HepG2 (cell line): Measurements from ENCODE around the gene LAPTM4A. TPM values are rescaled to one million over a fixed set of nuclear protein-coding genes. Genes with fewer than 3 reads are reported as not detected.

ENCODE experiments used
- ARID2 ChIP-seq: sonication (generic); formaldehyde crosslinking; IDR thresholded peaks from 2 replicates; pipeline ENCODE4 v1.8.1; 2022; ENCODE audit warnings: mild to moderate bottlenecking, missing genetic modification reagents, borderline replicate concordance
- KDM3A ChIP-seq: IDR thresholded peaks from 2 replicates; pipeline ENCODE4 v1.6.1; 2018; ENCODE audit warnings: low read depth, missing compliant biosample characterization
- LCORL ChIP-seq, 2 experiments: fragments of 450-650 bp in 1 of 2; sonication (generic) in 1 of 2; formaldehyde crosslinking in 1 of 2; IDR thresholded peaks; 2 replicates each; pipeline versions ENCODE4 v1.5.0 to v1.6.1; 2017 to 2020; ENCODE audit warnings: antibody characterized with exemption in 1 of 2, missing genetic modification reagents in 1 of 2
- SP1 ChIP-seq, 2 experiments: fragments of 450-650 bp in 1 of 2; sonication (generic) in 1 of 2; formaldehyde crosslinking in 1 of 2; IDR thresholded peaks; 2 replicates each; pipeline versions ENCODE4 v1.4.0 to v1.6.1; 2016 to 2020; ENCODE audit warnings: missing genetic modification reagents in 1 of 2
- SSRP1 ChIP-seq: IDR thresholded peaks from 2 replicates; pipeline ENCODE4 v1.6.1; 2016; ENCODE audit warnings: control low read depth
- ZNF160 ChIP-seq: sonication (generic); formaldehyde crosslinking; IDR thresholded peaks from 2 replicates; pipeline ENCODE4 v1.8.0; 2022; ENCODE audit warnings: mild to moderate bottlenecking, inconsistent platforms, missing genetic modification reagents
- ZNF383 ChIP-seq: sonication (generic); formaldehyde crosslinking; IDR thresholded peaks from 2 replicates; pipeline ENCODE4 v1.4.0; 2020; ENCODE audit warnings: missing genetic modification reagents, mild to moderate bottlenecking, borderline replicate concordance
- ZNF709 ChIP-seq: sonication (generic); formaldehyde crosslinking; IDR thresholded peaks from 2 replicates; pipeline ENCODE4 v1.5.0; 2020; ENCODE audit warnings: mild to moderate bottlenecking, missing genetic modification reagents
- ZNF772 ChIP-seq: sonication (generic); formaldehyde crosslinking; IDR thresholded peaks from 2 replicates; pipeline ENCODE4 v1.5.0; 2020; ENCODE audit warnings: mild to moderate bottlenecking, missing genetic modification reagents
- ZSCAN21 ChIP-seq: sonication (generic); formaldehyde crosslinking; IDR thresholded peaks from 2 replicates; pipeline ENCODE4 v1.8.0; 2022; ENCODE audit warnings: mild to moderate bottlenecking, missing genetic modification reagents, moderate library complexity, borderline replicate concordance
- polyA plus RNA-seq, 8 experiments: library from polyadenylated mRNA; depleted of rRNA in 3 of 8; stranded (reverse) in 7 of 8; unstranded in 1 of 8; fragments of >200 nt; fragmentation: Illumina TruSeq in 4 of 8; extraction: Trizol in 4 of 8; gene quantifications; 2 replicates each; pipeline versions ENCODE4 v1.2.1 to v1.2.3, GENCODE V29; 2011 to 2016; ENCODE audit warnings: low read depth in 4 of 8, missing spikeins in 1 of 8, mixed read lengths in 1 of 8; ENCODE audit not compliant: insufficient read depth in 1 of 8
- total RNA-seq, 5 experiments: library from RNA; depleted of rRNA; stranded (reverse); fragments of >200 nt; fragmentation: Illumina TruSeq; extraction: Trizol; gene quantifications; 2 replicates each; pipeline ENCODE4 v1.2.3, GENCODE V29; 2016; ENCODE audit warnings: low read depth in 1 of 5
- TF ChIP-seq, protein P1 (sequence below): sonication (generic); formaldehyde crosslinking; IDR thresholded peaks from one replicate; pipeline ENCODE4 v1.5.1; 2020; ENCODE audit warnings: mild to moderate bottlenecking, missing genetic modification reagents; ENCODE audit errors: not compliant biosample characterization
- TF ChIP-seq, protein P2 (sequence below): sonication (generic); formaldehyde crosslinking; IDR thresholded peaks from 2 replicates; pipeline ENCODE4 v1.4.0; 2020; ENCODE audit warnings: low read depth, mild to moderate bottlenecking, missing genetic modification reagents
- TF ChIP-seq, protein P3 (sequence below): sonication (generic); formaldehyde crosslinking; IDR thresholded peaks from 2 replicates; pipeline ENCODE4 v1.4.0; 2020; ENCODE audit warnings: mild to moderate bottlenecking, low read depth, missing genetic modification reagents
- TF ChIP-seq, protein P4 (sequence below): sonication (generic); formaldehyde crosslinking; IDR thresholded peaks from 2 replicates; pipeline ENCODE4 v1.8.0; 2022; ENCODE audit warnings: mild to moderate bottlenecking, missing genetic modification reagents, moderate library complexity

Gene LAPTM4A
- total and polyA plus RNA-seq, 2 of the 13 experiments (the other 11 are each of a cell fraction or from before 2014, with no cell fraction given): 116 to 558 TPM

DNA sequence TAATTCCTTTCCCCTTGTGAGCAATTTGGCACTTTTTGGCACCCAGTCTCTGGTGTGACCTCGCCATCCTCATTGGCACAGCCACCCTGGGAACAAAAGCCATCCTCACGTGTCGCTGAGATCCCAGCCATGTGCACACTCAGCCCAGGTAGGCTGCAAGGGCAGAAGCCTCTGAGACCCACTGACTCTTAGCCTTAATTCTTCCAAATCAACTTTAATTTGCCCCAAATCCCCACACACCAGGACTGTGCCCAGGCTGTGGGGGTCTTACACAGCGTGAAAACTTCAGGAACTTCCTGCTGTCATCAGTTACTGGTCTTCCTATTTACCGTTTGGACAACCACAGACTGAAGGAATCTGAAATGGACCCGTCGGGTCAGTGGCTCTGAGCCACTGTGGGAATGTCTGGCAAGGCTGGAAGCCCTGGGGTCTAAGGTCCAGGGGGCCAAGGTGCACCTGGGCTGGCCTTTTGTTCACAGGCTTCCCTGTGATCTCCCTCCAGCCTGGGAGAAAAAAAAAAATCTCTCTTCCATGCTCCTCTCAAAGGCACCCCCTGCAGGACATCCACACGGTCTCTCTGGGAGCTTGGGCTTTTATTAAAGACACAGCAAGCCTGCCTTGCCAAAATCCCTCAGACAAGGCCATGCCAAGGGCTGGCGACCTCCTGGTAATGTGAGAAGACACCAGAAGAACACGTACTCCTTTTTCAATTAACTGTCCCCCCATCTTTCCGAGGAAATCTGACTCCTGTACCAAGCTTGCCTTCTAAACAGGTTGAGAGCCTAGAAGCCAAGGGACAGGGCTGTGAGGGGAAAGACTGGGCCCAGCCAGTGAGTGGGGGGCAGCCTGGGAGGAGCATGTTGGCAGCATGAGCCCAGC lies 42.1 kb upstream of the LAPTM4A start (continued):
- TF ChIP-seq, protein P1, sequence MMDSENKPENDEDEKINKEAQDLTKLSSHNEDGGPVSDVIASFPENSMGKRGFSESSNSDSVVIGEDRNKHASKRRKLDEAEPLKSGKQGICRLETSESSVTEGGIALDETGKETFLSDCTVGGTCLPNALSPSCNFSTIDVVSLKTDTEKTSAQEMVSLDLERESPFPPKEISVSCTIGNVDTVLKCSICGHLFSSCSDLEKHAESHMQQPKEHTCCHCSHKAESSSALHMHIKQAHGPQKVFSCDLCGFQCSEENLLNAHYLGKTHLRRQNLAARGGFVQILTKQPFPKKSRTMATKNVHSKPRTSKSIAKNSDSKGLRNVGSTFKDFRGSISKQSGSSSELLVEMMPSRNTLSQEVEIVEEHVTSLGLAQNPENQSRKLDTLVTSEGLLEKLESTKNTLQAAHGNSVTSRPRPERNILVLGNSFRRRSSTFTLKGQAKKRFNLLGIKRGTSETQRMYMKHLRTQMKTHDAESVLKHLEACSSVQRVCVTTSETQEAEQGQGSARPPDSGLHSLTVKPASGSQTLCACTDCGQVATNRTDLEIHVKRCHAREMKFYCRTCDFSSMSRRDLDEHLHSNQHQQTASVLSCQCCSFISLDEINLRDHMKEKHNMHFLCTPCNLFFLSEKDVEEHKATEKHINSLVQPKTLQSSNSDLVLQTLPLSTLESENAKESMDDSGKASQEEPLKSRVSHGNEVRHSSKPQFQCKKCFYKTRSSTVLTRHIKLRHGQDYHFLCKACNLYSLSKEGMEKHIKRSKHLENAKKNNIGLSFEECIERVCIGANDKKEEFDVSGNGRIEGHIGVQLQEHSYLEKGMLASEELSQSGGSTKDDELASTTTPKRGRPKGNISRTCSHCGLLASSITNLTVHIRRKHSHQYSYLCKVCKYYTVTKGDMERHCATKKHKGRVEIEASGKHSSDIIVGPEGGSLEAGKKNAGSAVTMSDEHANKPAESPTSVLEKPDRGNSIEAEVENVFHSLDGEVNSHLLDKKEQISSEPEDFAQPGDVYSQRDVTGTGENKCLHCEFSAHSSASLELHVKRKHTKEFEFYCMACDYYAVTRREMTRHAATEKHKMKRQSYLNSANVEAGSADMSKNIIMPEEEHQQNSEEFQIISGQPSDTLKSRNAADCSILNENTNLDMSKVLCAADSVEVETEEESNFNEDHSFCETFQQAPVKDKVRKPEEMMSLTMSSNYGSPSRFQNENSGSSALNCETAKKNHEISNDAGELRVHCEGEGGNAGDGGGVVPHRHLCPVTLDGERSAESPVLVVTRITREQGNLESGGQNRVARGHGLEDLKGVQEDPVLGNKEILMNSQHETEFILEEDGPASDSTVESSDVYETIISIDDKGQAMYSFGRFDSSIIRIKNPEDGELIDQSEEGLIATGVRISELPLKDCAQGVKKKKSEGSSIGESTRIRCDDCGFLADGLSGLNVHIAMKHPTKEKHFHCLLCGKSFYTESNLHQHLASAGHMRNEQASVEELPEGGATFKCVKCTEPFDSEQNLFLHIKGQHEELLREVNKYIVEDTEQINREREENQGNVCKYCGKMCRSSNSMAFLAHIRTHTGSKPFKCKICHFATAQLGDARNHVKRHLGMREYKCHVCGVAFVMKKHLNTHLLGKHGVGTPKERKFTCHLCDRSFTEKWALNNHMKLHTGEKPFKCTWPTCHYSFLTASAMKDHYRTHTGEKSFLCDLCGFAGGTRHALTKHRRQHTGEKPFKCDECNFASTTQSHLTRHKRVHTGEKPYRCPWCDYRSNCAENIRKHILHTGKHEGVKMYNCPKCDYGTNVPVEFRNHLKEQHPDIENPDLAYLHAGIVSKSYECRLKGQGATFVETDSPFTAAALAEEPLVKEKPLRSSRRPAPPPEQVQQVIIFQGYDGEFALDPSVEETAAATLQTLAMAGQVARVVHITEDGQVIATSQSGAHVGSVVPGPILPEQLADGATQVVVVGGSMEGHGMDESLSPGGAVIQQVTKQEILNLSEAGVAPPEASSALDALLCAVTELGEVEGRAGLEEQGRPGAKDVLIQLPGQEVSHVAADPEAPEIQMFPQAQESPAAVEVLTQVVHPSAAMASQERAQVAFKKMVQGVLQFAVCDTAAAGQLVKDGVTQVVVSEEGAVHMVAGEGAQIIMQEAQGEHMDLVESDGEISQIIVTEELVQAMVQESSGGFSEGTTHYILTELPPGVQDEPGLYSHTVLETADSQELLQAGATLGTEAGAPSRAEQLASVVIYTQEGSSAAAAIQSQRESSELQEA: no peak
- TF ChIP-seq ARID2 (CRISPR knock-in tag) (peak; percentile 62; the same call in 1 of the 2 replicates), ZNF772 (CRISPR knock-in tag) (peak; percentile 89), ZNF709 (peak; percentile 38; the same call in 1 of the 2 replicates), ZNF383 (CRISPR knock-in tag) (no peak), ZNF160 (CRISPR knock-in tag) (no peak), SSRP1 (CRISPR knock-in tag) (peak; percentile 77; the same call in 1 of the 2 replicates), LCORL (IDR thresholded peaks at IDR 0.05) (no peak), LCORL (CRISPR knock-in tag; IDR thresholded peaks at IDR 0.05) (peak; percentile 89), KDM3A (CRISPR knock-in tag) (peak; percentile 87; the same call in 1 of the 2 replicates), SP1 (IDR thresholded peaks at IDR 0.05) (no peak), SP1 (CRISPR knock-in tag; IDR thresholded peaks at IDR 0.05) (no peak; the same call in 1 of the 2 replicates), ZSCAN21 (CRISPR knock-in tag) (no peak; the same call in 1 of the 2 replicates)
- TF ChIP-seq, protein P2, sequence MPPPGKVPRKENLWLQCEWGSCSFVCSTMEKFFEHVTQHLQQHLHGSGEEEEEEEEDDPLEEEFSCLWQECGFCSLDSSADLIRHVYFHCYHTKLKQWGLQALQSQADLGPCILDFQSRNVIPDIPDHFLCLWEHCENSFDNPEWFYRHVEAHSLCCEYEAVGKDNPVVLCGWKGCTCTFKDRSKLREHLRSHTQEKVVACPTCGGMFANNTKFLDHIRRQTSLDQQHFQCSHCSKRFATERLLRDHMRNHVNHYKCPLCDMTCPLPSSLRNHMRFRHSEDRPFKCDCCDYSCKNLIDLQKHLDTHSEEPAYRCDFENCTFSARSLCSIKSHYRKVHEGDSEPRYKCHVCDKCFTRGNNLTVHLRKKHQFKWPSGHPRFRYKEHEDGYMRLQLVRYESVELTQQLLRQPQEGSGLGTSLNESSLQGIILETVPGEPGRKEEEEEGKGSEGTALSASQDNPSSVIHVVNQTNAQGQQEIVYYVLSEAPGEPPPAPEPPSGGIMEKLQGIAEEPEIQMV (CRISPR knock-in tag): peak; percentile 75; the same call in 1 of the 2 replicates
- TF ChIP-seq, protein P3, sequence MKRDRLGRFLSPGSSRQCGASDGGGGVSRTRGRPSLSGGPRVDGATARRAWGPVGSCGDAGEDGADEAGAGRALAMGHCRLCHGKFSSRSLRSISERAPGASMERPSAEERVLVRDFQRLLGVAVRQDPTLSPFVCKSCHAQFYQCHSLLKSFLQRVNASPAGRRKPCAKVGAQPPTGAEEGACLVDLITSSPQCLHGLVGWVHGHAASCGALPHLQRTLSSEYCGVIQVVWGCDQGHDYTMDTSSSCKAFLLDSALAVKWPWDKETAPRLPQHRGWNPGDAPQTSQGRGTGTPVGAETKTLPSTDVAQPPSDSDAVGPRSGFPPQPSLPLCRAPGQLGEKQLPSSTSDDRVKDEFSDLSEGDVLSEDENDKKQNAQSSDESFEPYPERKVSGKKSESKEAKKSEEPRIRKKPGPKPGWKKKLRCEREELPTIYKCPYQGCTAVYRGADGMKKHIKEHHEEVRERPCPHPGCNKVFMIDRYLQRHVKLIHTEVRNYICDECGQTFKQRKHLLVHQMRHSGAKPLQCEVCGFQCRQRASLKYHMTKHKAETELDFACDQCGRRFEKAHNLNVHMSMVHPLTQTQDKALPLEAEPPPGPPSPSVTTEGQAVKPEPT (CRISPR knock-in tag): no peak
- TF ChIP-seq, protein P4, sequence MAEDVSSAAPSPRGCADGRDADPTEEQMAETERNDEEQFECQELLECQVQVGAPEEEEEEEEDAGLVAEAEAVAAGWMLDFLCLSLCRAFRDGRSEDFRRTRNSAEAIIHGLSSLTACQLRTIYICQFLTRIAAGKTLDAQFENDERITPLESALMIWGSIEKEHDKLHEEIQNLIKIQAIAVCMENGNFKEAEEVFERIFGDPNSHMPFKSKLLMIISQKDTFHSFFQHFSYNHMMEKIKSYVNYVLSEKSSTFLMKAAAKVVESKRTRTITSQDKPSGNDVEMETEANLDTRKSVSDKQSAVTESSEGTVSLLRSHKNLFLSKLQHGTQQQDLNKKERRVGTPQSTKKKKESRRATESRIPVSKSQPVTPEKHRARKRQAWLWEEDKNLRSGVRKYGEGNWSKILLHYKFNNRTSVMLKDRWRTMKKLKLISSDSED (CRISPR knock-in tag): no peak
